ENCODE results near the gene TRIML2. TPM values are rescaled to one million over a fixed set of nuclear protein-coding genes. Genes with fewer than 3 reads are reported as not detected.

The TRIML2 gene
- total RNA-seq, 2 donors from 2014 or later = 0.74 TPM; not detected in 1

DNA sequence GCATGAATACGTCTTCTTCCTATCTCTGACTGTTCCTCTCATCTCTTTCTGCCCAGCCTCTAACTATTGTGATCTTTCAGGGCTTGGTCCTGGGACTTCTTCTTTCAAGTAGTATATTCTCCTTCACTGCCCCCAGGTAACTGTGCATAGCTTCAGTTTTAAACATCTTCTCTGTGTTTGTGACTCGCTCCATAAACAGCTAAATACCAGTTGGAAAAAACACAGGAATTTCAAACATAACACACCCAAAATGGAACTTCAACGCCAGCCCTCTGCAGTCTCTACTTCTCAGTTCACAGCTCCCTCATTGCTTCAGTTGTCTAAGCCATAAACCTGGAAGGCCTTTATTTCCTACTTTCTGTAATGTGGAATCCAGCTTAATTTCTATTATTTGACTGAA lies 16.6 kb downstream of the TRIML2 start:
- intact Hi-C loops (cut with DNase I) = no loop called here
- Histone ChIP-seq H3K27ac (no peak overlapping the region), H3K9me3 (no peaks in the 10 kb centered on the region), H3K4me1 (replicated peaks) (no peaks in the 10 kb centered on the region), H3K4me3 (no peak overlapping the region), H3K27me3 (replicated peaks; ENCODE audit: insufficient read depth) (no peaks in the 10 kb centered on the region), H3K36me3 (no peaks in the 10 kb centered on the region)
- 96% methylated on average over 3 of the region's 3 CpGs for WGBS
- TF ChIP-seq POLR2AphosphoS5 (IDR thresholded peaks at IDR 0.05) = no peak
- TF ChIP-seq, protein P1, sequence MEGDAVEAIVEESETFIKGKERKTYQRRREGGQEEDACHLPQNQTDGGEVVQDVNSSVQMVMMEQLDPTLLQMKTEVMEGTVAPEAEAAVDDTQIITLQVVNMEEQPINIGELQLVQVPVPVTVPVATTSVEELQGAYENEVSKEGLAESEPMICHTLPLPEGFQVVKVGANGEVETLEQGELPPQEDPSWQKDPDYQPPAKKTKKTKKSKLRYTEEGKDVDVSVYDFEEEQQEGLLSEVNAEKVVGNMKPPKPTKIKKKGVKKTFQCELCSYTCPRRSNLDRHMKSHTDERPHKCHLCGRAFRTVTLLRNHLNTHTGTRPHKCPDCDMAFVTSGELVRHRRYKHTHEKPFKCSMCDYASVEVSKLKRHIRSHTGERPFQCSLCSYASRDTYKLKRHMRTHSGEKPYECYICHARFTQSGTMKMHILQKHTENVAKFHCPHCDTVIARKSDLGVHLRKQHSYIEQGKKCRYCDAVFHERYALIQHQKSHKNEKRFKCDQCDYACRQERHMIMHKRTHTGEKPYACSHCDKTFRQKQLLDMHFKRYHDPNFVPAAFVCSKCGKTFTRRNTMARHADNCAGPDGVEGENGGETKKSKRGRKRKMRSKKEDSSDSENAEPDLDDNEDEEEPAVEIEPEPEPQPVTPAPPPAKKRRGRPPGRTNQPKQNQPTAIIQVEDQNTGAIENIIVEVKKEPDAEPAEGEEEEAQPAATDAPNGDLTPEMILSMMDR (IDR thresholded peaks at IDR 0.05) = no peak
- no peak for TF ChIP-seq POLR2A (IDR thresholded peaks at IDR 0.05)
- no peak for DNase-seq (ENCODE audit: low spot score)

DNA sequence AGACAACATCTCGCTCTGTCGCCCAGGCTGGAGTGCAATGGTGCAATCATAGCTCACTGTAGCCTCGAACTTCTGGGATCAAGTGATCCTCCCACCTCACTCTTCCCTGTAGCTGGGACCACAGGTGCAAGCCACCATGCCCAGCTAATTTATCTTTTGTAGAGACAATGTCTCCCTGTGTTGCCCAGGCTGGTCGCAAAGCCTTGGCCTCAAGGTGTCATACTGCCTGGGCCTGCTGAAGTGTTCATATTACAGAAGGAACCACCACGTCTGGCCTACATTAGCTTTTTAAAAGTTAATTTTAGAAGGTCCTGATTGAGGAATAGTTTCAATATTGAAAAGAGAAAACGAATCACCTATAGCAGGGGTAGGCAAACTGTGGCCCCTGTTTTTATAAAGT lies 22.5 kb downstream of the TRIML2 start:
- H3K9me3 ChIP-seq = no peaks in the 10 kb centered on the region

DNA sequence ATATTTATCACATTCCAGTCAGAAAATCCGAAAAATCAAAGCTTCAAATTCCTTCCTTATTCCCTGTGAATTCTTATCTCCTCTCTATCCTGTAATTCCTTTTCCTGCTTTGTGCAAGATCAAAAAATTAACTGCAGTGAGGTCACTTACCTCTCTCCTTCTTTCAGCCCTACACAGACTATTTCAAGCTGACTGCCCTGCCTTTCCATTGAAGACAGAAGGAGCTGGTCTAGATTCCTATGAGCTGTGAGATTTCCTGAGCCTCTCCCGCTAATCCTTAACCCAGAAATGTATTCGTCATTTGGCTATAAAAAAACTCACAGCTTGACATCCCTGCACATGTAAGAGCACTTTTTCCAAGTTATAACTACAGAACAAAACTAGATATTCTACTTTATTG lies 26.6 kb downstream of the TRIML2 start:
- H3K36me3 ChIP-seq = no peaks in the 10 kb centered on the region
- WGBS = 81% methylated on average over 3 of the region's 3 CpGs
- intact Hi-C loops (cut with DNase I) = no loop called here
- DNase-seq (ENCODE audit: low spot score) = no peak
- H3K27me3 ChIP-seq (replicated peaks; ENCODE audit: insufficient read depth) = no peaks in the 10 kb centered on the region
- no peaks in the 10 kb centered on the region for H3K9me3 ChIP-seq
- H3K4me3 ChIP-seq = no peak overlapping the region
- no peaks in the 10 kb centered on the region for H3K4me1 ChIP-seq (replicated peaks)
- TF ChIP-seq POLR2AphosphoS5 (IDR thresholded peaks at IDR 0.05) = no peak
- TF ChIP-seq POLR2A (IDR thresholded peaks at IDR 0.05) = no peak
- TF ChIP-seq, protein P1 (IDR thresholded peaks at IDR 0.05) = no peak
- no peak overlapping the region for H3K27ac ChIP-seq

More for the DNA sequence above, 22.5 kb downstream of the TRIML2 start:
- Histone ChIP-seq H3K36me3 (no peaks in the 10 kb centered on the region), H3K27me3 (replicated peaks; ENCODE audit: insufficient read depth) (no peaks in the 10 kb centered on the region), H3K4me3 (no peak overlapping the region), H3K4me1 (replicated peaks) (no peaks in the 10 kb centered on the region), H3K27ac (no peak overlapping the region)
- 94% methylated on average over 6 of the region's 6 CpGs for WGBS
- intact Hi-C loops (cut with DNase I) = no loop called here
- TF ChIP-seq POLR2A (IDR thresholded peaks at IDR 0.05) = no peak
- TF ChIP-seq, protein P1 (IDR thresholded peaks at IDR 0.05) = no peak
- TF ChIP-seq POLR2AphosphoS5 (IDR thresholded peaks at IDR 0.05) = no peak
- no peak for DNase-seq (ENCODE audit: low spot score)

DNA sequence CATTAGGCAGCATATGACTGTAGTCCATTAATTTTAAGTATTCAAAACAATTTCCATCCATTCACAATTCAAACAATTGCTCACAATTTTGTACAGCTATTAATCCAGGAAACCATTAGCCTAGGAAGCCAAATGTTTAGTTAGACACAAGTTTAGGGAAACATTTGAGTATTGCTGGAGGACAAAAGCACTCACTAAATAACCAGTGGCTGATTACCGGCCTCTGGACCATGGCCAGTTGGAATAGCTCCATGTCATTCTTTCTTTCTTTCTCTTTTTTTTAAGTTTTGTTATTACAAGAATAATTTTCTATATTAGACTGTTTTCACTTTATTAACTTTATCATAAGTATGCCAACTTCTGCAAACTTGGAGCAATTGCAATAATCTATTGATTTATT lies 31.3 kb downstream of the TRIML2 start:
- intact Hi-C loops (cut with DNase I) = no loop called here
- Histone ChIP-seq H3K36me3 (no peaks in the 10 kb centered on the region), H3K4me3 (no peak overlapping the region), H3K27ac (no peak overlapping the region), H3K27me3 (replicated peaks; ENCODE audit: insufficient read depth) (no peaks in the 10 kb centered on the region), H3K4me1 (replicated peaks) (no peaks in the 10 kb centered on the region), H3K9me3 (no peaks in the 10 kb centered on the region)
- 13% methylated on average over 1 of the region's 1 CpG for WGBS
- TF ChIP-seq POLR2A (IDR thresholded peaks at IDR 0.05) = no peak
- no peak for DNase-seq (ENCODE audit: low spot score)

DNA sequence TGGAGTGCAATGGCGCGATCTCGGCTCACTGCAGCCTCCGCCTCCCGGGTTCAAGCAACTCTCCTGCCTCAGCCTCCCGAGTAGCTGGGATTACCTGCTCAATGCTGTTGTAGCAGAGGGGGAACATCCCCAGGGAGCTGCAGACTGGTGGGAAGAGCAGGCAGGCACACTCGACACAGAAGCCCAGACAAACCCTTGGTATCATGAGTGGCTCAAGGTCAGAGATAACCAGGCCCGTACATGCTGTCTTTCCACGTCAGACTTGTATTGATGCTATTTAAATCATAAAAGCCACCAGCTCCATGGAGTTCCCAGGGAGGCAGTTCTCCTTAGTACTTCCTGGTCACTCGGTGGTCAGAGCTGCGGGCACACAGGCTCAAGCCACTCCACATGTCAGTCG lies 33.2 kb downstream of the TRIML2 start:
- Histone ChIP-seq H3K36me3 (no peaks in the 10 kb centered on the region), H3K4me3 (no peak overlapping the region), H3K9me3 (no peaks in the 10 kb centered on the region), H3K4me1 (replicated peaks) (no peaks in the 10 kb centered on the region), H3K27ac (no peak overlapping the region), H3K27me3 (replicated peaks; ENCODE audit: insufficient read depth) (no peaks in the 10 kb centered on the region)
- intact Hi-C loops (cut with DNase I) = no loop called here
- TF ChIP-seq, protein P1 (IDR thresholded peaks at IDR 0.05) = no peak
- TF ChIP-seq POLR2A (IDR thresholded peaks at IDR 0.05) (no peak), POLR2AphosphoS5 (IDR thresholded peaks at IDR 0.05) (no peak)
- WGBS = 98% methylated on average over 12 of the region's 12 CpGs
- no peak for DNase-seq (ENCODE audit: low spot score)
